GM18868 (cell line): ENCODE results near the gene CEP63.
"Not testable (repeated sequence)": the region's sequence is repeated elsewhere in the genome, so short reads cannot be mapped to it uniquely, and the experiment has no call there.

Experiments
- ATAC-seq: cut with Tn5 transposase; IDR thresholded peaks from one replicate; pipeline ENCODE4 v1.9.1; 2021; ENCODE audit warnings: mild to moderate bottlenecking, moderate library complexity; ENCODE audit not compliant: unreplicated experiment

The CEP63 gene

GRCh38 chr3:134505485-134505884 lies 19.6 kb downstream of the CEP63 start:
- no peak for ATAC-seq

DNA sequence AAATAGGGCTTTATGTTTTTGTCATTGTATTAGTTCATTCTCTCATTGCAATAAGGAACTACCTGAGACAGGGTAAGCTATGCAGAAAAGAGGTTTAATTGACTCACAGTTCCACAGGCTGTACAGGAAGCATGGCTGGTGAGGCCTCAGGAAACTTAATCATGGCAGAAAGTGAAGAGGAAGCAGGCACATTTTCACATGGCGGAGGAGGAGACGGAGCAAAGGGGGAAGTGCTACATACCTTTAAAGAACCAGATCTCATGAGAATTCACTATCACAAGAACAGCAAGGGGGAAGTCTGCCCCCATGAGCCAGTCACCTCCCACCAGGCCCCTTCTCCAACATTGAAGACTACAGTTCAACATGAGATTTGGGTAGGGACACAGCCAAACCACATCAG lies 25.6 kb downstream of the CEP63 start:
- ATAC-seq: no peak

GRCh38 chr3:134516905-134517304 lies 31.0 kb downstream of the CEP63 start:
- no peak for ATAC-seq

DNA sequence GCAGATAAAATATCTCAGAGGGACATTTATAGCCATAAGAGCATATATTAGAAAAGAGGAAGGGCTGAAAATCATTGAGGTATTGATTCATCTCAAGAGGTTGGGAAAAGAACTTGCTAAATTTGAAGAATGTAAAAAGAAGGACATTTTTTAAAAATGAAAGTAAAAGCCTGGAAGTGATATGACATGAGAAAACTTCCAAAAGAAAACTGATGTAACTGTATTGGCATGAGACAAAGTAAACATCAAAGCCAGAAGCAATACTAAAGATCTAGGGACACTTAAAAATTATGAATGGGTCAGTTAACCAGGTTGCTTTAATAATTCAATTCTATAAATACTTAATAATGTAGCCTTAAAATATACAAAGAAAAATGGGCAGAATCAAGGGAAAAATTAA lies 31.9 kb downstream of the CEP63 start:
- no peak for ATAC-seq

DNA sequence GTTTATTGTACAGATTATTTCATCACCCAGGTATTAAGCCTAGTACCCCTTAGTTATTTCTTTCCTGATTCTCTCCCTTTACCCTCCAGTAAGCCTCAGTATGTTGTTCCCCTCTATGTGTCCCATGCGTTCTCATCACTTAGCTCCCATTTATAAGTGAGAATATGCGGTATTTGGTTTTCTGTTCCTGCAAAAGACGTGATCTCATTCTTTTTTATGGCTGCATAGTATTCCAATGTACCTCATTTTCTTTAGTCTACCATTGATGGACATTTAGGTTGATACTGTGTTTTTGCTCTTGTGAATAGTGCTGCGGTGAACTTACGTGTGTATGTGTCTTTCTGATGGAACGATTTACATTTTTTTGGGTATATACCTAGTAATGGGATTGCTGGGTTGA lies 36.7 kb downstream of the CEP63 start:
- no peak for ATAC-seq

DNA sequence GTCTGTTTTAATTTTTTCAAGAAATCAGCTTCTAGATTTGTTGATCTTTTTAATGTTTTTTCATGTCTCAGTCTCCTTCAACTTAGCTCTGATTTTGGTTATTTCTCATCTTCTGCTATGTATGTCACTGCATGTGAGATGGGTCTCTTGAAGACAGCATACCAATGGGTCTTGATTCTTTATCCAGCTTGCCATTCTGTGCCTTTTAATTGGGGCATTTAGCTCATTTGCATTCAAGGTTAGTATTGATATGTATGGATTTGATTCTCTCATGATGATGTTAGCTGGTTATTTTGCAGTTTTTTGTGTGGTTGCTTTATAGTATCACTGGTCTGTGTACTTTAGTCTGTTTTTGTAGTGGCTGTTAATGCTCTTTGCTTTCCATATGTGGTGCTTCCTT lies 39.4 kb downstream of the CEP63 start:
- no peak for ATAC-seq

GRCh38 chr3:134526319-134526718 lies 40.5 kb downstream of the CEP63 start:
- ATAC-seq: no peak

DNA sequence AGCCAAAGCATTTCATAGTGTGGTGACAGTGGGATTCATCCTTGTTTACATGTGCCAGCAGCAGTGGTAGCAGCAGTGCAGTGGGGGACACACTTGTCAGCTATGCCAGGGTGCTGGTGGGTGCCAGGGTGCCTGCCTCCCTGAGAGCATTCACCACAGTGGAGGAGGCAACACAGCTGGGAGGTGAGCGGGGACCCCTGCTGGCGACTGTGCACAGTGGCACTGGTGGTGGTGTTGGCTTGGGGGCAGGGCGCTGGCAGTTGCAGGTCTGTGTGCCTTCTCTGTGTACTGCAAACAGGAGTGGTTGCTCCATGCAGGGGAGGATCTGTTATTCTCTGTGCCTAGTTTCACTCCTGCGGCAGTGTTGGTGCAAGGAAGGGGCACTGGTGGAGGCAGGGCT lies 41.2 kb downstream of the CEP63 start:
- ATAC-seq: no peak

DNA sequence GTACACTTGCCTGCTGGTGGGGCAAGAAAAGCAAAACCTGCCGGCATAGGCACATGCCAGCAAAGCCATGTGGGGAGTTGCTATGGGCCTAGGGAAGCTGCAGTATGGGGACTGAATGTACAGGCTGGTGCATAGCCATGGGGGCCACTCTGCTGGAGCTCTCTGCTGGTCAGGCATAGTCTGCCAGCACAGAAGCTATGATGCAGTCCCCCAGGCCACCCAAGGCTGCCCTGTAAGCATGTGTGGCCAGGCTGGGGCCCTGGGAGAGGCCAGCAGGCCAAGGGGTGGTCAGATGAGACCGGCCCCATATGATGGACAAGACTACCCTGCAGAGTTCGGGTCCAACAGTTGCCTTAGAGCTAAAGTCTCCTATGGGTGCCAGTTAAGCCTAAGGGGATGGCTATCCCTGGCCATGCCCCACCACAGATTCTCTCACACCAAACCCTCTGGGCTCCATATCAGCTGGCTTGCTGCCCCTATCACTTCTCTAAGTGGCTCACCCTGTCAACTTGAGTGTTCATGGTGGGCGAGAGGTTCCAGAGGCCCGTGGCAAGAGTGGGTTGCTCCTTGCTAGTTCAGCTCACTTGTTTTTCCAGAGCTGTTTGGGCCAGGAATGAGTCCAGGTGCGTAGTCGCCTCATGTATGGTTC lies 41.8 kb downstream of the CEP63 start:
- ATAC-seq: no peak

- no peak for ATAC-seq
Measured at GRCh38 chr3:134533493-134533892, 47.6 kb downstream of the CEP63 start.

DNA sequence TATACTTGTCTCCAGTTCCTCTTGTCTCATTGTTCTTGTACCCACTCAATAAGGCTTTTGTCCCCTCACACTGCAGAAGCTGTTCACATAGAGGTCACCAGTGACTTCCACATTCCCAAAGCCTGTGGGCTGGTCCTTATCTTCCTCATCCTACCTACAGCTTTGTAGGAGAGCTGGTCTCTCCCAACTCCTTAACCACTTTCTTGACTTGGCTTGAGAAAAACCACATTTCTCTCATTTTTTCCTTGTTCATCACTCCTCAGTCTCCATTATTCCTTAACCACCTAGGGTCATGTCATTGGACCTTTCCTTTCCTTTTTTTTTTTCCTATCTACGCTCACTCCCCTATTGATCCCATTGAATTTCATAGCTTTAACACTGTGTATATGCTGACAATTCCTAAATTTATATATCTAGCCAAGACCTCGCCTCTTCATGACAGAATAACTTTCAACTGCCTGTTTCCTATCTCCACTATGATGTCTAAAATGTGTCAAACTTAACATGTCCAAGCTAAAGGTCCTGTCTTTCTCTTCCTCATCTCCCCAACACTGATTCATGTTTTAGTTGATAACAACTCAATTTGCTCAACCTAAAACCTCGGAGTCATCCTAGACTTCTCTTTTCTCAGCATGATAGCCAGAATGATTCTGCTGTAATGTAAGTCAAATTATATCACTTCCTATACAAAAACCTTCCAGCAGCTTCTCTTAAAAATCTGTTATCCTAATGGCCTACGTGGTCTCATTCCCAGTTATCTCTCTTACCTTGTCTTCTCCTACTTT lies 49.5 kb downstream of the CEP63 start:
- no peak for ATAC-seq

- ATAC-seq: no peak
Measured at GRCh38 chr3:134536781-134537180, 50.9 kb downstream of the CEP63 start.

- ATAC-seq: no peak
Measured at GRCh38 chr3:134542287-134542958, 56.6 kb downstream of the CEP63 start.

DNA sequence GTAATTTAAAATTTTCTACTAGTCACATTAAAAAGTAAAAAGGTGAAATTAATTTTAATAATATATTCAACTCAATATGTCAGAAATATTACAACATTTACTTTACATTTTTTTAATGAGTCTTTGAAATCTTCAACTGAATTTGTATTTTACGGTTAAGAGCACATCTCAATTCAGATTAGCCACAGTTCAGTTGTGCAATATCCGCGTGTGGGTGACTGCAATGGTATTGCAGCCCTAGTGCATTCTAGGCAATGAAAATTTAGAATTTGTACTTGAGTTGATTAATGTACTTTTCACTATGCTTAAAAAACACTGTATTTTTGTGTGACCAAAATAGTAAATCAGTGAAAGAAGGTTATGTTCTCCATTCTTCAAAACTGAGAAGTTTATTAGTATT lies 57.3 kb downstream of the CEP63 start:
- ATAC-seq: no peak

- no peak for ATAC-seq
Measured at GRCh38 chr3:134544316-134544715, 58.5 kb downstream of the CEP63 start.

- ATAC-seq: not testable (repeated sequence)
Measured at GRCh38 chr3:134544783-134545182, 58.9 kb downstream of the CEP63 start.

DNA sequence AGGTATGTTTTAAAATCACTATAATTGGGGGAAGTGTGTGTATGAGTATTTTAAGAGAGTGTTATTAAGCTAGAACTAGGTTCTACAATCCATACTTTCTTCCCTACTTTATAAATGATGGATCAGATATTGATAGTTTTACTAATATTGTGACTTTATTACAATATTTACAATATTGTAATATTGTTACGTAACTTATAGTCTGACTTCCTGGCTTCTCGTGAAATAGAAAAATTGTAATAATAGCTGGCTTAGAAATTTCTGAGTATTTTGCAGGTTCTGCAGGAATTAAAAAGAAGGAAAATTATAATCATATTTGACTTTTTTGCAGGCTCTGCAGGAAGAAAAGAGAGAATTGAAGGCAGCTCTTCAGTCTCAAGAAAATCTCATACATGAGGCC lies 60.0 kb downstream of the CEP63 start:
- ATAC-seq: no peak

GRCh38 chr3:134552784-134553183 lies 66.9 kb downstream of the CEP63 start:
- no peak for ATAC-seq

- no peak for ATAC-seq
Measured at GRCh38 chr3:134559591-134559990, 73.7 kb downstream of the CEP63 start.

- ATAC-seq: no peak
Measured at GRCh38 chr3:134562055-134562454, 76.2 kb downstream of the CEP63 start.

DNA sequence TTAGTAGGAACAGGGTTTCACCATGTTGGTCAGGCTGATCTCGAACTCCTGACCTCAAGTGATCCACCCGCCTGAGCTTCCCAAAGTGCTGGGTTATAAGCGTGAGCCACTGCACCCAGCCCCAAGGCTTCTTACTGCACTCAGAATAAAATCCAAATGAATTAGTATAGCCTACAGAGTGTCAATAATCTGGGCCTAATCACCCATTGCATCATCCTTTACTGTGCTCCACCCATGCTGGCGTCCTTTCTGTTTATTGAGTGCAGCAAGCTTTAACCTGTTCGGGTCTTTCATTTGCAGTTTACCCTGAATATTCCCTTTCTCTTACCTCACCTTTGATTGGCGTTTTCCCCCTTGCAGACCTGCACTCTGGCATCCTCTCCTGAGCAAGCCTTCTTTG lies 77.7 kb downstream of the CEP63 start:
- ATAC-seq: no peak

- no peak for ATAC-seq
Measured at GRCh38 chr3:134564991-134565390, 79.1 kb downstream of the CEP63 start.
